ENCODE measurements around the gene TMEM151A. TPM values are rescaled to one million over a fixed set of nuclear protein-coding genes. Genes with fewer than 3 reads are reported as not detected.

Gene TMEM151A
- total and polyA plus RNA-seq, 2 donors (not counting 1 experiment from before 2014, with no cell fraction given), result under 0.01 TPM; not detected in 1

GRCh38 chr11:66313321-66314185 lies 21.9 kb downstream of the TMEM151A start:
- H3K9me3 ChIP-seq (ENCODE audit: control insufficient read depth, insufficient read depth, low read depth, low read length), result no peaks in the 10 kb centered on the region
- H3K4me2 ChIP-seq (ENCODE audit: extremely low read depth, insufficient read depth, low read length), result peak overlapping the region; percentile 99
- H3K9ac ChIP-seq (ENCODE audit: insufficient read depth, low read length), result peak overlapping the region; percentile 85
- peak overlapping the region; percentile 66 to 90 (median 82) for H3K4me3 ChIP-seq (replicated peaks in 1 of 4; ENCODE audit: control extremely low read depth in 1 of 4, insufficient read depth in 1 of 4, low read depth in 3 of 4, low read length in 4 of 4)
- H3K36me3 ChIP-seq (ENCODE audit: control insufficient read depth, insufficient read depth, low read length), result peaks cover 7% of the 10 kb centered on the region
- H3K27ac ChIP-seq (ENCODE audit: insufficient read depth, low read length), result peak overlapping the region; percentile 97
- H2AFZ ChIP-seq (ENCODE audit: low read length), result no peak overlapping the region
- peak; percentile 13 to 42 for DNase-seq (ENCODE audit: low read depth in 2 of 2)
- H3K4me1 ChIP-seq (ENCODE audit: control insufficient read depth, extremely low read depth, insufficient read depth, low read length), result peaks cover 13% of the 10 kb centered on the region
- TF ChIP-seq EZH2 (IDR thresholded peaks at IDR 0.05; ENCODE audit: low read length, missing control alignments) (no peak), CTCF (conservative IDR thresholded peaks at IDR 0.05 in 1 of 2, IDR thresholded peaks at IDR 0.05 in 1 of 2; ENCODE audit: low read depth in 1 of 2, low read length in 2 of 2) (peak; percentile 36 to 39)
- H3K79me2 ChIP-seq (ENCODE audit: control insufficient read depth, insufficient read depth, low read length), result peaks cover 33% of the 10 kb centered on the region
- H3K27me3 ChIP-seq (ENCODE audit: control insufficient read depth, insufficient read depth, low read length), result no peaks in the 10 kb centered on the region
- H4K20me1 ChIP-seq (ENCODE audit: control insufficient read depth, extremely low read depth, insufficient read depth, low read length), result no peaks in the 10 kb centered on the region

GRCh38 chr11:66314186-66314501 lies 22.4 kb downstream of the TMEM151A start:
- H3K79me2 ChIP-seq (ENCODE audit: control insufficient read depth, insufficient read depth, low read length), result peaks cover 33% of the 10 kb centered on the region
- peaks cover 7% of the 10 kb centered on the region for H3K36me3 ChIP-seq (ENCODE audit: control insufficient read depth, insufficient read depth, low read length)
- H4K20me1 ChIP-seq (ENCODE audit: control insufficient read depth, extremely low read depth, insufficient read depth, low read length), result no peaks in the 10 kb centered on the region
- no peaks in the 10 kb centered on the region for H3K9me3 ChIP-seq (ENCODE audit: control insufficient read depth, insufficient read depth, low read depth, low read length)
- no peak for DNase-seq (ENCODE audit: low read depth in 2 of 2)
- peaks cover 19% of the 10 kb centered on the region for H3K4me1 ChIP-seq (ENCODE audit: control insufficient read depth, extremely low read depth, insufficient read depth, low read length)
- TF ChIP-seq EZH2 (IDR thresholded peaks at IDR 0.05; ENCODE audit: low read length, missing control alignments) (no peak), CTCF (conservative IDR thresholded peaks at IDR 0.05 in 1 of 2, IDR thresholded peaks at IDR 0.05 in 1 of 2; ENCODE audit: low read depth in 1 of 2, low read length in 2 of 2) (no peak)
- peak overlapping the region; percentile 99 for H3K4me2 ChIP-seq (ENCODE audit: extremely low read depth, insufficient read depth, low read length)
- peak overlapping the region; percentile 85 for H3K9ac ChIP-seq (ENCODE audit: insufficient read depth, low read length)
- H2AFZ ChIP-seq (ENCODE audit: low read length), result no peak overlapping the region
- no peaks in the 10 kb centered on the region for H3K27me3 ChIP-seq (ENCODE audit: control insufficient read depth, insufficient read depth, low read length)
- peak overlapping the region; percentile 97 for H3K27ac ChIP-seq (ENCODE audit: insufficient read depth, low read length)
- H3K4me3 ChIP-seq (replicated peaks in 1 of 4; ENCODE audit: control extremely low read depth in 1 of 4, insufficient read depth in 1 of 4, low read depth in 3 of 4, low read length in 4 of 4), result peak overlapping the region; percentile 66 to 90 (median 82)

- Histone ChIP-seq H3K36me3 (ENCODE audit: control insufficient read depth, insufficient read depth, low read length) (peaks cover 7% of the 10 kb centered on the region), H3K79me2 (ENCODE audit: control insufficient read depth, insufficient read depth, low read length) (peaks cover 33% of the 10 kb centered on the region), H3K9me3 (ENCODE audit: control insufficient read depth, insufficient read depth, low read depth, low read length) (no peaks in the 10 kb centered on the region), H3K4me1 (ENCODE audit: control insufficient read depth, extremely low read depth, insufficient read depth, low read length) (peaks cover 19% of the 10 kb centered on the region), H4K20me1 (ENCODE audit: control insufficient read depth, extremely low read depth, insufficient read depth, low read length) (no peaks in the 10 kb centered on the region), H3K27me3 (ENCODE audit: control insufficient read depth, insufficient read depth, low read length) (no peaks in the 10 kb centered on the region), H3K4me3 (replicated peaks in 1 of 4; ENCODE audit: control extremely low read depth in 1 of 4, insufficient read depth in 1 of 4, low read depth in 3 of 4, low read length in 4 of 4) (peak overlapping the region; percentile 66 to 90 (median 82)), H3K9ac (ENCODE audit: insufficient read depth, low read length) (peak overlapping the region; percentile 85), H2AFZ (ENCODE audit: low read length) (no peak overlapping the region), H3K27ac (ENCODE audit: insufficient read depth, low read length) (peak overlapping the region; percentile 97), H3K4me2 (ENCODE audit: extremely low read depth, insufficient read depth, low read length) (peak overlapping the region; percentile 99)
- no peak for TF ChIP-seq EZH2 (IDR thresholded peaks at IDR 0.05; ENCODE audit: low read length, missing control alignments)
- TF ChIP-seq CTCF (conservative IDR thresholded peaks at IDR 0.05 in 1 of 2, IDR thresholded peaks at IDR 0.05 in 1 of 2; ENCODE audit: low read depth in 1 of 2, low read length in 2 of 2), result no peak
- DNase-seq (ENCODE audit: low read depth in 2 of 2), result no peak
Observed at GRCh38 chr11:66314561-66315497, 23.1 kb downstream of the TMEM151A start.

Measured in fibroblast of lung (primary cell).